K562 (cell line): ENCODE measurements around the gene TM4SF20. TPM values are rescaled to one million over a fixed set of nuclear protein-coding genes. Genes with fewer than 3 reads are reported as not detected.

Experiments used
- BCOR ChIP-seq: fragments of 450-650 bp; IDR thresholded peaks from 2 replicates; pipeline ENCODE4 v1.6.1; 2016
- HMG20A ChIP-seq: fragments of 450-650 bp; formaldehyde crosslinking; conservative IDR thresholded peaks from 2 replicates; pipeline ENCODE4 v1.4.0; 2020; ENCODE audit warnings: mild to moderate bottlenecking, mixed read lengths
- HMGN3 ChIP-seq: IDR thresholded peaks from 2 replicates; pipeline ENCODE4 v1.6.1; 2011; ENCODE audit warnings: borderline replicate concordance, low read depth, mild to moderate bottlenecking, mixed read lengths, low read length; ENCODE audit not compliant: insufficient read length; ENCODE audit errors: extremely low read depth
- HNRNPK ChIP-seq: fragments of 200-400 bp; formaldehyde crosslinking; IDR thresholded peaks from one replicate; pipeline ENCODE4 v1.6.1; 2018; ENCODE audit warnings: mild to moderate bottlenecking, low read depth, low read length; ENCODE audit not compliant: poor library complexity, severe bottlenecking
- IFI16 ChIP-seq: fragments of 250-450 bp; sonication (Bioruptor Pico); IDR thresholded peaks from 2 replicates; pipeline ENCODE4 v2.1.2; 2022; ENCODE audit warnings: mild to moderate bottlenecking, inconsistent platforms
- KDM4B ChIP-seq, 2 experiments: fragments of 450-650 bp in 1 of 2; sonication (generic) in 1 of 2; IDR thresholded peaks; 2 replicates each; pipeline ENCODE4 v1.6.1; 2016 to 2017; ENCODE audit warnings: borderline replicate concordance in 2 of 2, antibody characterized with exemption in 1 of 2, low read depth in 1 of 2, mild to moderate bottlenecking in 1 of 2
- LEF1 ChIP-seq: fragments of 450-650 bp; IDR thresholded peaks from 2 replicates; pipeline ENCODE4 v1.6.1; 2016; ENCODE audit warnings: mild to moderate bottlenecking
- MAFK ChIP-seq: IDR thresholded peaks from 2 replicates; pipeline ENCODE4 v1.6.1; 2011; ENCODE audit warnings: low read length, improper control_type of control experiment
- MAZ ChIP-seq, 2 experiments: fragments of 450-650 bp in 1 of 2; sonication (generic) in 1 of 2; formaldehyde crosslinking; IDR thresholded peaks in 1 of 2; conservative IDR thresholded peaks in 1 of 2; 2 replicates each; pipeline versions ENCODE4 v1.4.0 to v1.5.0; 2020; ENCODE audit warnings: mild to moderate bottlenecking in 1 of 2, missing genetic modification reagents in 1 of 2
- MIER1 ChIP-seq: fragments of 450-650 bp; IDR thresholded peaks from 2 replicates; pipeline ENCODE4 v1.6.1; 2016; ENCODE audit warnings: antibody characterized with exemption, mild to moderate bottlenecking, low read depth
- NR2F6 ChIP-seq: fragments of 450-650 bp; formaldehyde crosslinking; IDR thresholded peaks from 2 replicates; pipeline ENCODE4 v1.4.0; 2020; ENCODE audit warnings: mild to moderate bottlenecking
- PHF20 ChIP-seq: fragments of 450-650 bp; IDR thresholded peaks from 2 replicates; pipeline ENCODE4 v1.6.1; 2018; ENCODE audit not compliant: partially characterized antibody
- POU5F1 ChIP-seq: fragments of 150-350 bp; IDR thresholded peaks from 2 replicates; pipeline ENCODE4 v1.6.1; 2014; ENCODE audit warnings: borderline replicate concordance, low read length, low read depth, mild to moderate bottlenecking; ENCODE audit not compliant: partially characterized antibody
- SPI1 ChIP-seq: IDR thresholded peaks from 2 replicates; pipeline ENCODE4 v1.6.1; 2011; ENCODE audit warnings: low read depth, low read length, control low read depth, borderline replicate concordance
- TEAD1 ChIP-seq, 2 experiments: fragments of 450-650 bp in 1 of 2; sonication (generic) in 1 of 2; formaldehyde crosslinking; IDR thresholded peaks; 2 replicates each; pipeline versions ENCODE4 v1.4.0 to v1.8.0; 2020 to 2022; ENCODE audit warnings: mild to moderate bottlenecking in 2 of 2, missing genetic modification reagents in 1 of 2
- TSC22D4 ChIP-seq: fragments of 450-650 bp; IDR thresholded peaks from 2 replicates; pipeline ENCODE4 v1.6.1; 2016; ENCODE audit warnings: missing genetic modification characterization, missing biosample characterization, control low read depth
- ZBTB8A ChIP-seq: fragments of 450-650 bp; IDR thresholded peaks from 2 replicates; pipeline ENCODE4 v1.6.1; 2018; ENCODE audit warnings: mild to moderate bottlenecking, moderate library complexity; ENCODE audit not compliant: partially characterized antibody
- ZEB2 ChIP-seq: fragments of 450-650 bp; IDR thresholded peaks from 2 replicates; pipeline ENCODE4 v1.6.1; 2016
- ZNF175 ChIP-seq: fragments of 200-800 bp; sonication (Bioruptor generic); IDR thresholded peaks from 2 replicates; pipeline ENCODE4 v1.6.1; 2016; ENCODE audit warnings: low read depth, mild to moderate bottlenecking, missing genetic modification characterization, missing compliant biosample characterization
- polyA plus RNA-seq, 8 experiments: library from polyadenylated mRNA; depleted of rRNA in 4 of 8; stranded (reverse) in 5 of 8; unstranded in 3 of 8; fragments of >200 nt; fragmentation: Nextera tagmentation in 2 of 8; fragmentation: Illumina TruSeq in 1 of 8; extraction: Ambion mirVana in 2 of 8; extraction: Trizol in 1 of 8; gene quantifications; 2 replicates each; pipeline versions ENCODE4 v1.2.1 to v1.2.3, GENCODE V29; 2011 to 2014; ENCODE audit warnings: inconsistent platforms in 1 of 8, missing spikeins in 1 of 8
- total RNA-seq, 7 experiments: library from RNA; depleted of rRNA in 6 of 7; stranded (reverse); fragments of >200 nt in 6 of 7; fragmentation: Illumina TruSeq in 2 of 7; extraction: Trizol in 2 of 7; gene quantifications; 2 replicates each; pipeline versions ENCODE4 v1.2.1 to v1.2.3, GENCODE V29; 2011 to 2021; ENCODE audit warnings: low replicate concordance in 1 of 7
- TF ChIP-seq, protein P1 (sequence below): fragments of 450-650 bp; IDR thresholded peaks from 2 replicates; pipeline ENCODE4 v1.6.1; 2018; ENCODE audit warnings: mild to moderate bottlenecking, low read depth; ENCODE audit not compliant: partially characterized antibody
- TF ChIP-seq, protein P2 (sequence below): fragments of 450-650 bp; formaldehyde crosslinking; IDR thresholded peaks from 2 replicates; pipeline ENCODE4 v1.4.0; 2020; ENCODE audit warnings: mild to moderate bottlenecking, mixed read lengths
- TF ChIP-seq, protein P3 (sequence below), 2 experiments: IDR thresholded peaks; 2 replicates each; pipeline ENCODE4 v1.6.1; 2011; ENCODE audit warnings: borderline replicate concordance in 1 of 2, control low read depth in 1 of 2, low read depth in 1 of 2, low read length in 1 of 2, mild to moderate bottlenecking in 1 of 2, mixed read lengths in 1 of 2, moderate library complexity in 1 of 2; ENCODE audit not compliant: insufficient read depth in 1 of 2, insufficient read length in 1 of 2, poor library complexity in 1 of 2, severe bottlenecking in 1 of 2; ENCODE audit errors: extremely low read depth in 1 of 2

The TM4SF20 gene
- total and polyA plus RNA-seq, 9 of the 15 experiments (the other 6 are each of a cell fraction or from before 2014, with no cell fraction given) = not detected

DNA sequence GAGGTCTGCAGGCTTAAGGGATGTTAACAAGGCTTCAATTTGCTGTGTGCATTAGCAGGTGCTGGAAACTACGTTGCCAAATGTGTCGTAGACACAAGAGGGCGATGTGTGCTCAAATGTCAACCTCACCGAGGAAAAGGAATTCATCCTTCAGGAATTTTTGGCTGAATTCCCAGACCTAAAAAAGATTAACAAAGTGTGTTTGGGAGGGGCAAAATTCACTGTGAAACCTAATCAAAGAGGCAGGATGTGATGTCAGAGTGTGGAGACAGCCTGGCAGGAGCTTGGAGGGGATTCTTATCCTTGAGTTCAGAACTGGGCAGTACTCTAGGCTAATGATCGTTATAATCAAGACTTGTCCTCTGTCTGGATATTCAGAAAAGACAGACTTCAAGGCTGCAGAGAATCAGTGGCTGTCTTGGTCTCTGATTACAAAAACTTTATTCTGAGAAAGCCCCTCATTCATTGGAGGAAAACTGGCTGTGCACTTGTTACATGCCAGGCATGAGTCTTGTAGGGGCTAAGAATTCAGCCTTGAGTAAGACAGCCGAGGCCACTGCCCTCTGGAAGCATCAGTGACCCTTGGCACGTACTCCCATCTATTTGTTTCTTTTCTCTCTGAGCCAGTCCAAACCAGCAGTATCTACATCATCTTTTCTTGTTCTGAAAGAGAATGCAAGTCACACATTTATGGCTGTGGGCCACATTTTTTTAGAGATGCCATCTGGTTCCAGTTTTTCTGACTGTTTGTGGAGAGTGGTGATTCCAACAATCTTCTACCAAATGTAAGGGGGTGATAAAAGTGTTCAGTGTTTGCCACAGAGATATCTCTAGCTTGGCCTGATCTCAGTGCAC lies 27.3 kb upstream of the TM4SF20 start (continued):
- TF ChIP-seq, protein P1, sequence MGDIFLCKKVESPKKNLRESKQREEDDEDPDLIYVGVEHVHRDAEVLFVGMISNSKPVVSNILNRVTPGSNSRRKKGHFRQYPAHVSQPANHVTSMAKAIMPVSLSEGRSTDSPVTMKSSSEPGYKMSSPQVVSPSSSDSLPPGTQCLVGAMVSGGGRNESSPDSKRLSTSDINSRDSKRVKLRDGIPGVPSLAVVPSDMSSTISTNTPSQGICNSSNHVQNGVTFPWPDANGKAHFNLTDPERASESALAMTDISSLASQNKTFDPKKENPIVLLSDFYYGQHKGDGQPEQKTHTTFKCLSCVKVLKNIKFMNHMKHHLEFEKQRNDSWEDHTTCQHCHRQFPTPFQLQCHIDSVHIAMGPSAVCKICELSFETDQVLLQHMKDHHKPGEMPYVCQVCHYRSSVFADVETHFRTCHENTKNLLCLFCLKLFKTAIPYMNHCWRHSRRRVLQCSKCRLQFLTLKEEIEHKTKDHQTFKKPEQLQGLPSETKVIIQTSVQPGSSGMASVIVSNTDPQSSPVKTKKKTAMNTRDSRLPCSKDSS = no peak
- TF ChIP-seq MAFK = no peak
- no peak for TF ChIP-seq ZBTB8A
- no peak for TF ChIP-seq PHF20
- TF ChIP-seq HMGN3 = no peak
- TF ChIP-seq SPI1 = no peak
- TF ChIP-seq ZEB2 = no peak
- TF ChIP-seq TSC22D4 (tag) = no peak
- TF ChIP-seq, protein P2, sequence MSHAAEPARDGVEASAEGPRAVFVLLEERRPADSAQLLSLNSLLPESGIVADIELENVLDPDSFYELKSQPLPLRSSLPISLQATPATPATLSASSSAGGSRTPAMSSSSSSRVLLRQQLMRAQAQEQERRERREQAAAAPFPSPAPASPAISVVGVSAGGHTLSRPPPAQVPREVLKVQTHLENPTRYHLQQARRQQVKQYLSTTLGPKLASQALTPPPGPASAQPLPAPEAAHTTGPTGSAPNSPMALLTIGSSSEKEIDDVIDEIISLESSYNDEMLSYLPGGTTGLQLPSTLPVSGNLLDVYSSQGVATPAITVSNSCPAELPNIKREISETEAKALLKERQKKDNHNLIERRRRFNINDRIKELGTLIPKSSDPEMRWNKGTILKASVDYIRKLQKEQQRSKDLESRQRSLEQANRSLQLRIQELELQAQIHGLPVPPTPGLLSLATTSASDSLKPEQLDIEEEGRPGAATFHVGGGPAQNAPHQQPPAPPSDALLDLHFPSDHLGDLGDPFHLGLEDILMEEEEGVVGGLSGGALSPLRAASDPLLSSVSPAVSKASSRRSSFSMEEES (CRISPR knock-in tag) = no peak
- TF ChIP-seq HNRNPK = no peak
- TF ChIP-seq HMG20A (CRISPR knock-in tag) = no peak
- TF ChIP-seq NR2F6 = no peak
- TF ChIP-seq MIER1 = no peak
- 0 out of 4 replicates have a peak, but pooled peaks of 1 of the 2 experiments have one; percentile 22 for TF ChIP-seq MAZ (CRISPR knock-in tag; conservative IDR thresholded peaks at IDR 0.05 in 1 of 2, IDR thresholded peaks at IDR 0.05 in 1 of 2)
- TF ChIP-seq BCOR = no peak
- TF ChIP-seq, protein P3, sequence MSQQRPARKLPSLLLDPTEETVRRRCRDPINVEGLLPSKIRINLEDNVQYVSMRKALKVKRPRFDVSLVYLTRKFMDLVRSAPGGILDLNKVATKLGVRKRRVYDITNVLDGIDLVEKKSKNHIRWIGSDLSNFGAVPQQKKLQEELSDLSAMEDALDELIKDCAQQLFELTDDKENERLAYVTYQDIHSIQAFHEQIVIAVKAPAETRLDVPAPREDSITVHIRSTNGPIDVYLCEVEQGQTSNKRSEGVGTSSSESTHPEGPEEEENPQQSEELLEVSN (IDR thresholded peaks at IDR 0.05; ENCODE audit: borderline replicate concordance in 1 of 2, extremely low read depth in 1 of 2, insufficient read depth in 1 of 2, insufficient read length in 1 of 2, low read depth in 1 of 2, low read length in 1 of 2, poor library complexity in 1 of 2, severe bottlenecking in 1 of 2) = no peak
- TF ChIP-seq POU5F1 = no peak
- TF ChIP-seq LEF1 = no peak
- no peak for TF ChIP-seq IFI16 (CRISPR knock-in tag)
- TF ChIP-seq ZNF175 (CRISPR knock-in tag) = no peak
- TF ChIP-seq KDM4B (IDR thresholded peaks at IDR 0.05; ENCODE audit: borderline replicate concordance in 2 of 2, low read depth in 1 of 2) = no peak
- TF ChIP-seq TEAD1 (CRISPR knock-in tag; IDR thresholded peaks at IDR 0.05) = peak in 1 of 2 experiments; percentile 49; a peak in 1 of 4 replicates
